Measurements from ENCODE around the gene APOA4.
A peak's percentile ranks its signal among the peaks of the same experiment; 100 is the strongest.

APOA4 gene

DNA sequence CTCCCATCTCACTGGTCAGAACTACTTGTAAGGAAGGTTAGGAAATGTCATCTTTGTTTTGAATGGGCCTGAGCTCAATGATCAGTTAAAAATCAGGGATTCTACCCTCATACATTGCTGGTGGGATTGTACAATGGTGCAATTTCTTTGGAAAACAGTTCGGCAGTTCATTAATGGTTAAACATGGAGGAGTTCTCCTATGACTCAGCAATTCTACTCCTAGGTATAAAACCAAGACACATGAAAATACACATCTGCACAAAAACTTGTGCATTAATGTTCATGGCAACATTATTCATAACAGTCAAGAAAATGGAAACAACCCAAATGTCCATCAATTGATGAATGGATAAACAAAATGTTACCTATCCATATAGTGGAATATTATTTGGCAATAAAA, 26.6 kb downstream of the APOA4 start:
- DNase-seq: no peak

GRCh38 chr11:116794851-116795250, 28.3 kb downstream of the APOA4 start:
- no peak for DNase-seq

- DNase-seq: no peak
Observed at GRCh38 chr11:116793772-116794097, 29.4 kb downstream of the APOA4 start.

- DNase-seq: no peak
Observed at GRCh38 chr11:116792869-116793771, 30.0 kb downstream of the APOA4 start.

DNA sequence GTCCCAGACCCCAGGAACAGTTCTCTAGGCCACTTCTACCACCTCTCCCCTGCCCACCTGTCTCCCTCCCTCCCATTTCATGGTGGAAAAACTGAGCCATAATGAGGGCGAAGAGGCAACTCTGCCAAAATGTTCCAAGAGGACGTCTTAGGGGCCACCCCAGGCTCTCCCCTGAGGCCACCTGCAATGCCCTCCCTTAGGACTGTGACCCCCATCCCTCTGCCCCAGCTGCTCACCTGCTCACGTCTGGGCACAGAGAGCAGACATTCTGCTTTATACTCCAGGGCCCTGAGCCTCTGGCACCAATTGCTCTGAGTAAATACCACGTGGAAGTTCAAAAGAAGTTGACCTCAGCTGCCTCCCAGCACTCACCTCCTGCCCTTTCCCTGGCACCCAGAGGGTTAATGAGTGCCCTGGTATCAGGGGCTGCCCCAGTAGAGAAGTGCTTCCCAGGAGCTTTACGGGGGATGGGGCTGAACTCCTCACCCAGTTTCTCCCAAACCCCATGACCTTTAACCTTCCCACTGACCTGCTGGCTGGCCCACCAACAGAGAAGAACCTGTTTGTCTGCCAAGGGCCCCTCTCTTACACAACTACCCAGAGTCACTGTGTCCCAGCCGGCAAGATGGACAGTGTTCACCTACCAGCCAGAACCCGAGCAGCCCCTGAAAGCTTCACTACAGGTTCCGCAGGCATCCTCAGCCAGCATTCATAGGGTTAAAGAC, 30.8 kb downstream of the APOA4 start:
- no peak for DNase-seq

DNA sequence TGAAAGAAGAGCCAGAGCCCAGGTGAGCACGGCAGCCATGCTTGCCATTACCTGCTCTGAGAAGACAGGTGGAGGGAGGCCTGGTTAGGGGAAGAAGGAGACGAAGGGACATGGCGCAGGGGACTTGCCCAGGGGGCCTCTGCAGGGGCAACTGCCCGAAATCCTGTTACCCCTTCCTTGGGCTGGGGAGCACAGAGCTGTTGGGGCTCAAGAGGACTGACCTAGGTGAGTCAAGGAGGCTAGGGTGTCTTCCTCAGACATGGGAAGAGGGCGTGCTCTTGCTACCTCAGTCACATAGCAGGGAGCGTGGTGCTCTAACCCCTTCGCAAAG, 31.3 kb downstream of the APOA4 start, which contains the start of gene APOA5:
APOA5 (minus strand) TSS at position 67 of the 331 bp plus-strand sequence; CDS start at position 48, 19 bp downstream.
- DNase-seq: no peak

DNA sequence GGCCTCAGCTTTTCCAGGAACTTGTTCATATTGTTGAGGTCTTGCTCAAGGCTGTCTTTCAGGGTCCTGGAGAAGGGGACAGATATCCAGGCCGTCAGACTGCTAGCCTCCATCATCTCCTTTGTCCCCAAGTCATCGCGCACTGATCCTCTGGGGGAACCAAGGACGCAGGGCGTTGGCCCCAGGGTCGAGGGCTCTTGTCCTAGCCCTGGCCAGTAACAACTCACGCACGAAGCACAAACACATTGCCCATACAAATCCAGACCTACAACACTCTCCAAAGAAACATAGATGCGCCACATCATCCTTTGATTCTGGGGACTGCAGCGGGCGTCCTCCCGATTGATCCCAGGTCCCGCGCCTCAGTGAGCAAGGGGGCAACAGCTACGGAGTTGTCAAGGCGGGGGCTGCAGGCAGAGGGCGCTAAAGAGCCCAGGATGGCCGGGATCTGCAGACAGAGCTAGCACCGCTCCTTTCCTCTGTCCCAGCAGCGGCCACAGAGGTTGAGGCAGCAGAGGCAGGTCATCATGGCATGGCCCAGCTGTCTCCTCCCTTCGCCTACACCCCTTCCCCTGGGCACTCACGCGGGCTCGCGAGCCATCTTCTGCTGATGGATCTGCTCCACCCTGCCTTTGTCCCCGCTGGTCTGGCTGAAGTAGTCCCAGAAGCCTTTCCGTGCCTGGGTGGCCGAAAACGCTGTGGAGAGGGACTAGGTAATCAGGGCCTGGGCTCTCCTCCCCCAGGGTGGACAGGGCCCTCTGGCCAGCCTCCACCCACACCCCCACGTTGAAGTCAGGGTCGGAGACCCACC, 31.9 kb downstream of the APOA4 start:
- DNase-seq: no peak

- DNase-seq: no peak
Observed at GRCh38 chr11:116790167-116791001, 32.7 kb downstream of the APOA4 start.

- DNase-seq: no peak
Observed at GRCh38 chr11:116788975-116789374, 34.1 kb downstream of the APOA4 start.

DNA sequence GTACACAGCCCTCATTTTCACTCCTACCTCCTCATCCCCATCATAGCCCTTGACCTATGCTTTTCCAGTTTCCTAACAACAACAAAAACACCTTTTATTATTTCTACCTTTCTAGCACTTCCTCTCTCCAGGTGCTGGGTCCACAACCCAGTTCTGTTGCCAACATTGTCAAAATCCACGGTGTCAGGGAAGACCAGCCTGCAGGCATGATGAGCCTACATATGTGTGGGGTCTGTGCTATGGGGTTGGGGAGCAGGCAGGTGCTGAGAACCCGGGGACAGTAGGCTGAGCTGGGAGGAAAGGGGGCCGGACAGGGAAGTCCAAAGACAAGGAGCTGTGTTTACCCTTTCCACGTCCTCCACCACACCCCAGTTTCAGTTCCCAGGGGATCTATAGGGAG, 34.6 kb downstream of the APOA4 start:
- DNase-seq: no peak

DNA sequence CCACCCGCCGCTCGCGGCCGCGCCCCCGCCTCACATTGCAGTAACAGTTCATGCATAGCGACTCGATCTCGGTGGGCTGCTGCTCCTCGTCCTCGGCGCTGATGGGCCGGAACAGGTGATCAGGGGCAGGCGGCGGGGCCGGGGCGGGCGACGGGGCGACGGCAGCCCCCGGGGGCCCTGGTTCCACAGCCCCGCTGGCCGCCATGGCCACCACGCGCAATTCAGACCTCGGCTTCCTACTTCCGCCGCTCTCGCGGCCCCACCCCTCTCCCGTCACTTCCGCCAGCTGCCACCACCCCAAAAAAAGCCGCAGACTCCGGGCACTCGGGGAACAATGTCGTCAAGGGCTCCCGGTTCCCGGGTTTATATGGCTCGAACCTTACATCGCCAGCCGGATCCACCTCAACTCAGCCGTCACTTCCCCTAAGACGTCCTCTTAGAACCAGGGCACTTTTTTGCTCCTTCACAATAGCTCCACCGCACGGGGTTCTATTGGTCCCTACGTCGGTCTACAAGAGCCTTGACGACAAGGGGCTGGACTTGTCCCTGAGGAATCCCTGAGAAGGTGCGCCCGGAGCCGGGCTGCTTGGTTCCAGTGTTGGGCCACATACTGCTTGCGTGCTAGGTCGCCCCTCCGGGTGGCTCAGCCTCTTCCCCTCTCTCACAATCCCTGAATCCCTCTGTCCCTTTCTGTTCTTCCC, 35.2 kb downstream of the APOA4 start, which contains the start of gene ZPR1:
ZPR1 (minus strand) TSS at position 238 of the 701 bp plus-strand sequence; CDS start at position 205, 33 bp downstream.
- DNase-seq: peak; percentile 89

GRCh38 chr11:116787436-116787785, 35.7 kb downstream of the APOA4 start:
- DNase-seq: no peak

- DNase-seq: no peak
Observed at GRCh38 chr11:116786966-116787365, 36.1 kb downstream of the APOA4 start.

DNA sequence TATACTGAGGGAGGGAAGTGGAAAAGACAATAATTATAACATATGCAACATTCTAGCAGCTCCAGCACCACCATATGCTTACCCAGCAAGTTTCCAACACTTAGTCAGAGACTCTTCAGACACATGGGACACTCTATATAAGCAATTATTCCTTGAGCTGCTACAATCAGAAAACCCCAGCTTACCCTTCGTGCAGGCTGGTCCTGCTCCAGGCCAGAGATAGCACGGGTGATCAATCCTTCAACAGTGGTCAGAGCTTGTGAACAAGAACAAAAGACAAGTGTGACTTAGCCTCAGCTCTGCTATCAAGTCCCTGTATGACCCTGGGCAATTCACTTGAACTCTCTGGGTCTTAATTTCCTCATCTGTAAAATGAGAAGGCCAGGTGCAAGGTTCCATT, 36.8 kb downstream of the APOA4 start:
- DNase-seq: no peak

GRCh38 chr11:116782728-116783127, 40.4 kb downstream of the APOA4 start:
- DNase-seq: no peak

- DNase-seq: no peak
Observed at GRCh38 chr11:116778556-116778955, 44.5 kb downstream of the APOA4 start.

DNA sequence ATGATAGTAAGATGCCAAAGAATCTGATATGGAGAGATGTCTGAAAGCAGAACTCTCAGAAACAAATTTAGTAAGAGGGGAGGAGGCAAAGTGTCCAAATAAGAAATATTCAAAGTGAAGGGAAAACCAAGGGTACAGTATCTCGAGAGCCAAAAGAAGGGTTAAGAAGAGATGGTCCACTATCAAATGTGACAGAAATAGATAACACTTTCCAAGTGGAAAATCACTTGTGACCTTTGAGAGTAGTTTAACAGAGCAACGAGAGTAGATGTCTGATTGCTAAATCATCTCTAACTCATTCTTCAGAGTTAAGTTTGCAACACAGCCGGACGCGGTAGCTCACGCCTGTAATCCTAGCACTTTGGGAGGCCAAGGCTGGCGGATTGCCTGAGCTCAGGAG, 46.0 kb downstream of the APOA4 start:
- no peak for DNase-seq

DNA sequence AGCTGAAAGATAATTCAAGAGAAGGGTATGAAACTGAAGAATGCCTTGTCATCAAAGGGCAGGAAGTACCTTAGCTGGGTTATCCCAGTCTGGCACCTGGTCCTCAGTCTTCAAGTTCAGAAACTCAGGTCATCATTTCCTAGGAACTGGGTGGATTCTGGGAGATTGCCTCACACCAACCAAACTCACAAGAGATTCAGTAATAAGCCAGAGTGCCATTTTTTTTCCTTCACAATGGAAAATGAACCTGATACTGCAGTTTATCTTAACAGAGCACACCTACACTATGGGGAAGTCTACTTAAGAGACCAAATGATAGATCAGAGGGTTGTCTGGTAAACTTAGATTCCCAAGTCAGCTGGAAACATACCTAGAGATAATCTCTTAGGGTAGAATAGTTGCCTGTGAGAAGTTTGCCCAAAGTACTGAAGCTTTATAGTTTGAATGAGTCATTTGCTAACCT, 46.6 kb downstream of the APOA4 start:
- no peak for DNase-seq

- no peak for DNase-seq
Observed at GRCh38 chr11:116775975-116776374, 47.1 kb downstream of the APOA4 start.

DNA sequence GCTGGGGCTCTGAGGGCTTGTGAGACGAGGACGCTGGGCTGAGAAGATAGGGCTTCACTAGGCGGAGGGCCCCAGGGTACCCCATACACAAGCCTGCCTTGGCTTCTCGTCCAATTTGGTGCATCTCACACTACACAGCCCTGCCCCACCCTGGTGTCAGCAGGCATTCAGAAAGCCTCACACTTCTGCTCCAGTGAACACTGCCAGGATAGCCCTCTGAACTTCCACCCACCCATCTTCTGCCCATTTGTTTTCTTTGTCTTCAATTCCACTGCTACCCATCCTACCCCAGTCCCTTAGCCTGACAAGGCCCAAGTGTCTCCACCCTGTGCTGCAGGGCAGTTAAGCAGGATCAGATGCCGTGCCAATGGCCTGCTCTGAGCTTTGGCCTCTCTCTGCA, 48.4 kb downstream of the APOA4 start:
- no peak for DNase-seq

DNA sequence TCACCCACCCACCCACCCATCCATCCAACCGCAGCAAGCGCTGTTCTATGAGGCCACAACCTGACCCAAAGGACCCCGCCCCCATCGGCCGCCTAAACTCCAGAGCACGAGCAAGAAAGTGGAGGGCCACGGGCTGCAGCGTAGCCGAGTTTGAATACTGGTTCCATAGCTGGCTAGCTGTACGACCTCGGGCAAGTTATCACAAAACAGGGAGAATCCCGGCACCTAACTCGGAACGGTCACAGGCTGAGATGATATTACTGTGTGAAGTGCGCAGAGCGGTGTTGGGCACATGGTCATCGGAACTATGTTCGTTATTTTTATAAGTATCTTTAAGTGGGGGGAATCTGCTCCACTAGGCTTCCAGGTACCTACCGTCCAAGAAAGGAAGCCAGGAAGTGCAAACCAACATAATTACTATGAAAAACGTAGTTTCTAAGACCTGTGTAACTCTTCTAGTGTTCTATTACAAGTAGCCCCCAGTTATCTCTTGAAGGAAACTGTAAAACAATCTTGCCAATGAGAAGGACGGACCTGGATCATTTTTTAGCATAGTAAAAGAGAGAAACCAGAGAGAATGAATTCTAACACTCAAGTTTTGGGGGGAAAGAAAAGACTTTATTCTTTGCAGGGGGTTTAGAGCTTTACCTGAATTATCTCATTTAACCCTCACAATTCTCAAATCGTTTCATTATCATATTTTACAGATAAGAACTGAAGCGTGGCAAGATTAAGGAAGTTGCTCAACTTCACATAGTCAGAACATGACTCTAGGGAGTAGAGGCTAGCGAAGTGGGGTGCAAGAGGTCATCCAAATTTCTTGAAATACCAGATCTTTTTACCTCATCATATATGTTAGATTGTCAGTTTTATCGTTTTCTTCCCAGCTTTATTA, 49.7 kb downstream of the APOA4 start:
- peak; percentile 92 for DNase-seq
